K562 (cell line): ENCODE measurements around the gene EFHC1. TPM values are rescaled to one million over a fixed set of nuclear protein-coding genes. Genes with fewer than 3 reads are reported as not detected.

Experiments
- ARNT ChIP-seq, 2 experiments: fragments of 450-650 bp; IDR thresholded peaks; 2 replicates each; pipeline ENCODE4 v1.6.1; 2016; ENCODE audit warnings: mild to moderate bottlenecking in 1 of 2
- E2F3 ChIP-seq: fragments of 250-450 bp; sonication (Bioruptor Pico); IDR thresholded peaks from 2 replicates; pipeline ENCODE4 v1.4.0; 2020; ENCODE audit warnings: mild to moderate bottlenecking
- HES1 ChIP-seq: fragments of 450-650 bp; IDR thresholded peaks from 2 replicates; pipeline ENCODE4 v1.6.1; 2016; ENCODE audit warnings: low read depth, mild to moderate bottlenecking, moderate library complexity
- HNRNPH1 ChIP-seq: fragments of 200-400 bp; formaldehyde crosslinking; optimal IDR thresholded peaks from 2 replicates; pipeline ENCODE3; 2017; ENCODE audit warnings: low read depth, mild to moderate bottlenecking, low read length, moderate library complexity
- JUND ChIP-seq, 2 experiments: IDR thresholded peaks; 2 replicates in 1 of 2; 3 replicates in 1 of 2; pipeline ENCODE4 v1.6.1; 2011; ENCODE audit warnings: borderline replicate concordance in 2 of 2, low read depth in 2 of 2, low read length in 2 of 2, improper control_type of control experiment in 1 of 2, missing biosample characterization in 1 of 2, missing genetic modification characterization in 1 of 2, missing genetic modification reagents in 1 of 2
- MAFG ChIP-seq: fragments of 450-650 bp; conservative IDR thresholded peaks from 2 replicates; pipeline ENCODE4 v1.6.1; 2016; ENCODE audit warnings: missing genetic modification characterization, missing compliant biosample characterization
- MCM2 ChIP-seq: fragments of 450-650 bp; IDR thresholded peaks from 2 replicates; pipeline ENCODE4 v1.6.1; 2017; ENCODE audit warnings: low read depth, mild to moderate bottlenecking
- NFATC3 ChIP-seq: fragments of 450-650 bp; IDR thresholded peaks from 2 replicates; pipeline ENCODE4 v1.6.1; 2017; ENCODE audit warnings: mild to moderate bottlenecking
- RBM14 ChIP-seq: fragments of 200-400 bp; formaldehyde crosslinking; IDR thresholded peaks from 2 replicates; pipeline ENCODE4 v1.6.1; 2018; ENCODE audit warnings: low read depth, mild to moderate bottlenecking, low read length, moderate library complexity, borderline replicate concordance; ENCODE audit not compliant: insufficient read depth
- RHOXF2B ChIP-seq: fragments of 250-450 bp; sonication (Bioruptor Pico); conservative IDR thresholded peaks from 2 replicates; pipeline ENCODE4 v1.5.1; 2021
- SMAD3 ChIP-seq: fragments of 450-650 bp; formaldehyde crosslinking; conservative IDR thresholded peaks from 2 replicates; pipeline ENCODE4 v1.4.0; 2020; ENCODE audit warnings: mild to moderate bottlenecking
- SNIP1 ChIP-seq: fragments of 450-650 bp; IDR thresholded peaks from 2 replicates; pipeline ENCODE4 v1.7.1; 2017; ENCODE audit warnings: low read depth, mild to moderate bottlenecking
- TAL1 ChIP-seq: fragments of 450-650 bp; IDR thresholded peaks from 2 replicates; pipeline ENCODE4 v1.6.1; 2016; ENCODE audit warnings: mild to moderate bottlenecking
- TOE1 ChIP-seq, 2 experiments: fragments of 450-650 bp in 1 of 2; sonication (generic) in 1 of 2; formaldehyde crosslinking in 1 of 2; IDR thresholded peaks; 2 replicates each; pipeline versions ENCODE4 v1.7.1 to v1.8.0; 2016 to 2022; ENCODE audit warnings: borderline replicate concordance in 2 of 2, mild to moderate bottlenecking in 2 of 2, antibody characterized with exemption in 1 of 2, inconsistent platforms in 1 of 2, low read depth in 1 of 2, missing genetic modification reagents in 1 of 2, moderate library complexity in 1 of 2
- ZBTB11 ChIP-seq, 3 experiments: fragments of 200-800 bp in 1 of 3; fragments of 250-450 bp in 1 of 3; fragments of 450-650 bp in 1 of 3; sonication (Bioruptor Pico) in 1 of 3; sonication (Bioruptor generic) in 1 of 3; formaldehyde crosslinking in 1 of 3; IDR thresholded peaks; 2 replicates each; pipeline versions ENCODE4 v1.6.1 to v1.8.0; 2016 to 2022; ENCODE audit warnings: mild to moderate bottlenecking in 2 of 3, missing genetic modification characterization in 2 of 3, missing compliant biosample characterization in 1 of 3, moderate library complexity in 1 of 3
- ZBTB5 ChIP-seq: fragments of 450-650 bp; IDR thresholded peaks from 2 replicates; pipeline ENCODE4 v1.6.1; 2017; ENCODE audit warnings: antibody characterized with exemption
- ZBTB8A ChIP-seq: fragments of 450-650 bp; IDR thresholded peaks from 2 replicates; pipeline ENCODE4 v1.6.1; 2018; ENCODE audit warnings: mild to moderate bottlenecking, moderate library complexity; ENCODE audit not compliant: partially characterized antibody
- ZFP1 ChIP-seq: fragments of 450-650 bp; formaldehyde crosslinking; IDR thresholded peaks from 2 replicates; pipeline ENCODE4 v1.4.0; 2020; ENCODE audit warnings: mild to moderate bottlenecking, mixed read lengths
- ZFP36 ChIP-seq: fragments of 150-350 bp; IDR thresholded peaks from 2 replicates; pipeline ENCODE4 v1.6.1; 2018; ENCODE audit warnings: low read length, low read depth; ENCODE audit not compliant: partially characterized antibody
- ZKSCAN1 ChIP-seq: fragments of 150-350 bp; IDR thresholded peaks from 2 replicates; pipeline ENCODE4 v1.6.1; 2016; ENCODE audit warnings: low read depth, low read length
- ZNF263 ChIP-seq: sonication (generic); formaldehyde crosslinking; IDR thresholded peaks from 2 replicates; pipeline ENCODE4 v1.8.0; 2022; ENCODE audit warnings: mild to moderate bottlenecking, missing genetic modification reagents, borderline replicate concordance
- ZNF76 ChIP-seq: fragments of 250-450 bp; sonication (Bioruptor Pico); IDR thresholded peaks from 2 replicates; pipeline ENCODE4 v1.4.0; 2020; ENCODE audit warnings: mild to moderate bottlenecking, moderate library complexity, borderline replicate concordance
- polyA plus RNA-seq, 8 experiments: library from polyadenylated mRNA; depleted of rRNA in 4 of 8; stranded (reverse) in 5 of 8; unstranded in 3 of 8; fragments of >200 nt; fragmentation: Nextera tagmentation in 2 of 8; fragmentation: Illumina TruSeq in 1 of 8; extraction: Ambion mirVana in 2 of 8; extraction: Trizol in 1 of 8; gene quantifications; 2 replicates each; pipeline versions ENCODE4 v1.2.1 to v1.2.3, GENCODE V29; 2011 to 2014; ENCODE audit warnings: inconsistent platforms in 1 of 8, missing spikeins in 1 of 8
- total RNA-seq, 7 experiments: library from RNA; depleted of rRNA in 6 of 7; stranded (reverse); fragments of >200 nt in 6 of 7; fragmentation: Illumina TruSeq in 2 of 7; extraction: Trizol in 2 of 7; gene quantifications; 2 replicates each; pipeline versions ENCODE4 v1.2.1 to v1.2.3, GENCODE V29; 2011 to 2021; ENCODE audit warnings: low replicate concordance in 1 of 7

EFHC1 gene
- total and polyA plus RNA-seq, 9 of the 15 experiments (the other 6 are each of a cell fraction or from before 2014, with no cell fraction given) = 9.5 to 31.0 (median 14.9) TPM

- TF ChIP-seq ZBTB11 (CRISPR knock-in tag; IDR thresholded peaks at IDR 0.05) = no peak
- no peak for TF ChIP-seq TOE1 (IDR thresholded peaks at IDR 0.05; ENCODE audit: borderline replicate concordance)
- no peak for TF ChIP-seq TOE1 (CRISPR knock-in tag; IDR thresholded peaks at IDR 0.05; ENCODE audit: borderline replicate concordance, low read depth)
- TF ChIP-seq ZFP1 (CRISPR knock-in tag) = no peak
- no peak for TF ChIP-seq E2F3 (CRISPR knock-in tag)
- TF ChIP-seq HES1 = peak; percentile 76
- TF ChIP-seq JUND (IDR thresholded peaks at IDR 0.05; ENCODE audit: borderline replicate concordance, low read depth, low read length) = peak; percentile 83
- TF ChIP-seq JUND (tag; IDR thresholded peaks at IDR 0.05; ENCODE audit: borderline replicate concordance, low read depth, low read length) = peak; percentile 82
- TF ChIP-seq RHOXF2B = no peak
- no peak for TF ChIP-seq RBM14
- TF ChIP-seq ZBTB5 = no peak
- no peak for TF ChIP-seq HNRNPH1
- no peak for TF ChIP-seq ZNF263 (CRISPR knock-in tag)
- TF ChIP-seq ZBTB8A = no peak
- no peak for TF ChIP-seq MAFG (tag)
- no peak for TF ChIP-seq SMAD3 (CRISPR knock-in tag)
- TF ChIP-seq TAL1 = peak; percentile 33; the same call in 1 of the 2 replicates
- TF ChIP-seq SNIP1 = no peak
- TF ChIP-seq ARNT (IDR thresholded peaks at IDR 0.05) = peak in 1 of 2 experiments; percentile 61; a peak in 2 of 4 replicates
- TF ChIP-seq ZKSCAN1 = no peak
- TF ChIP-seq NFATC3 = no peak
- TF ChIP-seq ZNF76 = no peak
- TF ChIP-seq ZFP36 = no peak
- TF ChIP-seq MCM2 = no peak
Observed at GRCh38 chr6:52482903-52483670, 62.9 kb downstream of the EFHC1 start (continued).
